NCI-H2081 (cell line): ENCODE data around the gene RSPH6A.

Source experiments
- DNase-seq, 2 experiments: peaks; one replicate each; lab custom pipeline; 2025; lab: John Stamatoyannopoulos, UW

The RSPH6A gene

GRCh38 chr19:45814851-45815480, at the start of gene RSPH6A:
RSPH6A (minus strand) TSS chr19:45815308; CDS start chr19:45815176, 132 bp downstream.
- no peak for DNase-seq

GRCh38 chr19:45864629-45865082, 49.5 kb upstream of the RSPH6A start:
- no peak for DNase-seq

GRCh38 chr19:45863840-45864628, 48.9 kb upstream of the RSPH6A start, which contains the start of gene FOXA3:
FOXA3 (plus strand) TSS chr19:45864326; CDS start chr19:45864457, 131 bp downstream.
- DNase-seq, result peak; percentile 28 to 59

- DNase-seq, result no peak
Observed at GRCh38 chr19:45863335-45863839, 48.3 kb upstream of the RSPH6A start.

- peak; percentile 97 to 99 for DNase-seq
Observed at GRCh38 chr19:45862564-45863334, 47.6 kb upstream of the RSPH6A start, which contains the start of gene SYMPK. SYMPK (minus strand) TSS chr19:45863147; CDS start chr19:45854495, 8,652 bp downstream.

GRCh38 chr19:45862271-45862563, 47.1 kb upstream of the RSPH6A start:
- DNase-seq, result no peak

- no peak for DNase-seq
Observed at GRCh38 chr19:45860359-45861259, 45.5 kb upstream of the RSPH6A start.

- no peak for DNase-seq
Observed at GRCh38 chr19:45854167-45854778, 39.2 kb upstream of the RSPH6A start.

- no peak for DNase-seq
Observed at GRCh38 chr19:45852983-45853382, 37.9 kb upstream of the RSPH6A start.

GRCh38 chr19:45852145-45852750, 37.1 kb upstream of the RSPH6A start:
- no peak for DNase-seq

GRCh38 chr19:45848922-45849321, 33.8 kb upstream of the RSPH6A start:
- DNase-seq, result no peak

- no peak for DNase-seq
Observed at GRCh38 chr19:45847663-45848062, 32.6 kb upstream of the RSPH6A start.

GRCh38 chr19:45842198-45842597, 27.1 kb upstream of the RSPH6A start:
- no peak for DNase-seq

- DNase-seq, result no peak
Observed at GRCh38 chr19:45834970-45835369, 19.9 kb upstream of the RSPH6A start.

- DNase-seq, result no peak
Observed at GRCh38 chr19:45828945-45829344, 13.8 kb upstream of the RSPH6A start.

- DNase-seq, result no peak
Observed at GRCh38 chr19:45828523-45828922, 13.4 kb upstream of the RSPH6A start.

GRCh38 chr19:45827459-45828093, 12.5 kb upstream of the RSPH6A start:
- no peak for DNase-seq

- DNase-seq, result no peak
Observed at GRCh38 chr19:45826934-45827333, 11.8 kb upstream of the RSPH6A start.

GRCh38 chr19:45825917-45826893, 11.1 kb upstream of the RSPH6A start:
- DNase-seq, result no peak
